ENCODE data around the gene TMEM196.
"Not testable (repeated sequence)": the region's sequence is repeated elsewhere in the genome, so short reads cannot be mapped to it uniquely, and the experiment has no call there.

TMEM196 gene

DNA sequence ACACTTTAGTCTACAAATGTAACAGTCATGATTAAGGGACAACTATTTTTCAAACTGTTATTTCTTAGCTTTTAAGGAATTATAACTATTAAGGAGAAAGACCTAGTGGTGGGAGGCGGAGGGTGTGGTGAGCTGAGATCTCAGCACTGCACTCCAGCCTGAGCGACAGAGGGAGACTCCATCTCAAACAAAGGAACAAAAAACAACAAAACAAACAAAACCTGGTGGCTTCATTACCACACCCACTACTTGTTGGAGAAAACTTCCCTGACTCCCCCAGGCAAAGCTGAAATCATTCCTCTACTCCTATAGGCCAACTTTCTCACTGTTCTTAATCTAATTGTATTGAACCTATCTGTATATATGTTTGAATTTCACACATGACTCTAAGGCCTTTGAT, 67.8 kb downstream of the TMEM196 start:
- no peak for DNase-seq

DNA sequence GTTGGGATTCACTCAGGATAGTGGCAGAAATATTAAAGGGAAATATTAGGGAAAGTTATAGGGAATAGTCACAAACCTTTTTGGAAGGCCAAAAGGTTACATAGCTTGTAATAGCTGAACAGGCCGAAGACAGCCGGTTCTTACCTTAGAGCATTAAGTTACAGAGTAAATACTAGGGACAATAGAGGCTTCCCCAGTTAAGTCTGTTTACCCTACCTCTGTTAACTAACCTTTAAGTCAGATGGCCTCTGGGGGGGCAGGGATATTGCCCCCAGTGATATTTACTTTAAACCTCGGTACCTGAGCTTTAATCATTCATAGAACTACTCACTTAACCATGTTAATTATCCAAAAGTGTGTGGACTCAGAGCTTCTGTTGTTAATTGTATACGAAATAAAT, 71.9 kb downstream of the TMEM196 start:
- DNase-seq, result no peak

DNA sequence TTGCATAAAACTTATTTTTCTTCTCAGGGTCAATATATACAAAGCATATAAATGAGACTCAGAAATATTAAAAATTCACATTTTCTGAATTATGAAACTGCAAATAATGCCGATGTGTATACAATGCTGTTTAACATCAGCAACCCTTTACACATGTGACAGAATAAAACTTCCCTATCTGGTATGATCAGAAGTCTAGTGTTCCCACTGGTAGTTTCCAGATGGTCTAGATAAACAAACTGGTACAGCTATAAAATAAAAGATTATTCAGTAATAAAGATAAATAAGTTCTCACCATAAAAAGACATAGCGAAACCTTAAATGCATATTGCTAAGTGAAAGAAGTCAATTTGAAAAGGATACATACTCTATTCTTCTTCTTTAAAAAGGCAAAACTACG, 72.5 kb downstream of the TMEM196 start:
- DNase-seq, result no peak

- DNase-seq, result no peak
These were observed 75.1 kb downstream of the TMEM196 start for GRCh38 chr7:19698331-19698730.

DNA sequence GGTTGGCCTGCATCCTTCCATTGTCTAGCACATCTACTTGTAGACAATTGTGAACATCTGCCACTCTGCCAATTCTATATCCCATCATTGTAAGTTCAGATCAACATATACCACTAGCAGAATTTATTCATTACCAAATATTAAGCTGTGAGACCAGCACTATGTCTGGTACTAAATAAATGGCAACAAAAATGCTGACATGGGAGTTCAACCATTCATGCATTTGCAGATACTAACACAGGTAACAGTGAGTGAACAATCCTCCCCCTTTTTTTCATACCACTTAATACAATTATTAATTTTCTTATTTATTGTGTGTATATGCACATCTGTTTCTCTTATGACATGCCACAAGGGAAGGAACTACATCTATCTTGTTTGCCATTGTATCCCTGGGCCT, 76.5 kb downstream of the TMEM196 start:
- DNase-seq, result no peak

DNA sequence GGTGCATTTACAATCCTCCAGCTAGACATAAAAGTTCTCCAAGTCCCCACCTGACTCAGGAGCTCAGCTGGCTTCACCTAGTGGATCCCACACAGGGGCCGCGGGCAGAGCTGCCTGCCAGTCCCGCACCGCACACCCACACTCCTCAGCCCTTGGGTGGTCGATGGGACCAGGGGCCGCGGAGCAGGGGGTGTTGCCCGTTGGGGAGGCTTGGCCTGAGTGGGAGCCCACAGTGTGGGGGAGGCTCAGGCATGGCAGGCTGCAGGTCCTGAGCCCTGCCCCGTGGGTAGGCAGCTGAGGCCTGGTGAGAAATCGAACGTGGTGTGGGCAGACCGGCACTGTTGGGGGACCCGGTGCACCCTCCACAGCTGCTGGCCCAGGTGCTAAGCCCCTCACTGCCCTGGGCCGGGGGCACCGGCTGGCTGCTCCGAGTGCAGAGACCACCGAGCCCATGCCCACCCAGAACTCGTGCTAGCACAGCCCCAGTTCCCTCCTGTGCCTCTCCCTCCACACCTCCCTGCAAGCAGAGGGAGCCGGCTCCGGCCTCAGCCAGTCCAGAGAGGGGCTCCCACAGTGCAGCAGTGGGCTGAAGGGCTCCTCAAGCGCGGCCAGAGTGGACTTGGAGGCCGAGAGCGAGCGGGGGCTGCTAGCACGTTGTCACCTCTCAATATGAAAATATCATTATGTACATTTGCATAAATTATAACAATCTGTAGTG, 81.1 kb downstream of the TMEM196 start:
- no peak for DNase-seq

- DNase-seq, result no peak
These were observed 82.7 kb downstream of the TMEM196 start for GRCh38 chr7:19690736-19691135.

DNA sequence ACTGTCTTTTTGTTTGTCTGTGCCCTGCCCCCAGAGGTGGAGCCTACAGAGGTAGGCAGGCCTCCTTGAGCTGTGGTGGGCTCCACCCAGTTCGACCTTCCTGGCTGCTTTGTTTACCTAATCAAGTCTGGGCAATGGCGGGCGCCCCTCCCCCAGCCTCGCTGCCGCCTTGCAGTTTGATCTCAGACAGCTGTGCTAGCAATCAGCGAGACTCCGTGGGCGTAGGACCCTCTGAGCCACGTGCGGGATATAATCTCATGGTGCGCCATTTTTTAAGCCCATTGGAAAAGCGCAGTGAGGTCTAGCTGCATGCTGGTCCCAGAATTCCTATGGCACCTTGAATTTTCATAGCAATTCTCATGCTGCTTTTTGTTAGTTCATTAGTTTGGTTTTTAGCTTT, 84.3 kb downstream of the TMEM196 start:
- not testable (repeated sequence) for DNase-seq

- DNase-seq, result no peak
These were observed 91.8 kb downstream of the TMEM196 start for GRCh38 chr7:19681596-19681995.

DNA sequence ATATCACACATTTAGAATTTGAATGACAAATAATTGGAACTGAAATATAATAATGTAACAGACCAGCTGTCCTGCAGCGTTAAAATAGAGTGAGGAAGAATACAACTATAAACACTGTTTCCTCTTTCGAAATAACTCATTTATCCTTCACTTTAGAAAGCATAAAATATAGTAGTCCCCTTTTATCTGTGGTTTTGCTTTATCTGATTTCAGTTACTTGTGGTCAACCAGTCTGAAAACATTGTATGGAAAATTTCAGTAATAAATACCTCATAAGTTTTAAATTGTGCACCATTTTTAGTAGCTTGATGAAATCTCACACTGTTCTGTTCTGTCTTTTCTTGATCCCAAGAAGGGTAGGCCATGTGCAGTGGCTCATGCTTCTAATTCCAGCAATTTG, 96.2 kb downstream of the TMEM196 start:
- no peak for DNase-seq

DNA sequence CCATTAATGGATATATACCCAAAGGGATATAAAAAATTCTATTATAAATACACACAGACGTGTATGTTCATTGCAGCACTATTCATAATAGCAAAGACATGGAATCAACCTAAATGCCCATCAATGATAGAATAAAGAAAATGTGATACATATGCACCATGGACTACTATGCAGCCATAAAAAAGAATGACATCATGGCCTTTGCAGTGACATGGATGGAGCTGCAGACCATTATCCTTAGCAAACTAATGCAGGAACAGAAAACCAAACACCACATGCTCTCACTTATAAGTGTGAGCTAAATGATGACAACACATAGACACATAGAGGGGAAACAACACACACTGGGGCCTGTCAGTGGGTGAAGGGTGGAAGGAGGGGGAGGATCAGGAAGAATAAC, 97.6 kb downstream of the TMEM196 start:
- no peak for DNase-seq

DNA sequence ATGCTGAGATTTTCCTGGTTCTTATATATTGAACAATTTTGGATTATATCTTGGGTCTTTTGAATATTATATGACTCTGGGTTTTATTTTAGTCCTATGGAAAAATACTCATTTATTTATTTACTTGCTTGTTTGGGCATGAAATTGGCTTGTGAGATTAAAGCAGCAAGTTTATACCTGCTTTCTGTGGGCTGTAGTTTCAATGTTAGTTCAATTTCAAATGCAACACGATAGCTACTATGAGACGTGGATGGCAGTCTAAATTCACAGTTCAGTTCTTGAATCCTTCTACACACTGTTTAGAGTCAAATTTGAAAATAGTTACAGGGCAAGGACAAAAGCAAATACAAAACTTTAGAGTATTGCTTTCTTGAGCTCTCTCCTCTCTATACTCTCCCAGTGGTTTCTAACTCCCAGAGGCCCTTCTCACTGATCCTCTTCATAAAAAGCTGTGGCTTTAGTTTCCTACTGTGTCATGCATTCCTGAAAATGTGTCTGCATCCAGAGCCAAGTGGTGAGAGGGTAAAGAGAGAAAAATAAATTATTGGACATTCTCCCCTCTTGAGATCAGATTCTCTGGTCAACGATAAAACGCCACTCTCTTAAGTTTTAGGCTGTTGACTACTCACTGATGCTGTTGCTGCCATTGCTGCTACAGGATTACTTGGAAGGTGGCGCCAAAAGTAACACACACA, 99.0 kb downstream of the TMEM196 start:
- DNase-seq, result no peak

- DNase-seq, result no peak
These were observed 102.6 kb downstream of the TMEM196 start for GRCh38 chr7:19670806-19671205.

Data from T1000 (cell line).